Progenitor cell of endocrine pancreas (in vitro differentiated cells): ENCODE results near the gene EHD3. TPM values are rescaled to one million over a fixed set of nuclear protein-coding genes. Genes with fewer than 3 reads are reported as not detected.

Experiments
- DNase-seq: peaks from one replicate; pipeline ENCODE4 v3.0.0; 2021; ENCODE audit warnings: low spot score; ENCODE audit not compliant: unreplicated experiment
- H3K27ac Mint-ChIP-seq: 2 replicates; pipeline ENCODE4 v1.8.0; 2021; ENCODE audit warnings: mild to moderate bottlenecking, moderate library complexity, mixed read lengths
- H3K27me3 Mint-ChIP-seq: 2 replicates; pipeline ENCODE4 v1.8.0; 2021; ENCODE audit warnings: mixed read lengths
- H3K36me3 Mint-ChIP-seq: 2 replicates; pipeline ENCODE4 v1.8.0; 2022; ENCODE audit warnings: mixed read lengths; ENCODE audit not compliant: insufficient read depth
- H3K4me1 Mint-ChIP-seq: 2 replicates; pipeline ENCODE4 v1.8.0; 2021; ENCODE audit warnings: low read depth, mixed read lengths
- H3K4me3 Mint-ChIP-seq: 2 replicates; pipeline ENCODE4 v1.8.0; 2021; ENCODE audit warnings: low read depth, mild to moderate bottlenecking, moderate library complexity, mixed read lengths
- H3K9me3 Mint-ChIP-seq: 2 replicates; pipeline ENCODE4 v1.8.0; 2021; ENCODE audit warnings: low read depth, mixed read lengths
- total RNA-seq: library from RNA; stranded (reverse); gene quantifications from 2 replicates; pipeline ENCODE4 v1.2.1, GENCODE V29; 2021
- TF ChIP-seq, protein P1 (sequence below): fragments of 200-600 bp; sonication (generic); IDR thresholded peaks from one replicate; pipeline ENCODE4 v1.5.0; 2021; ENCODE audit warnings: antibody characterized with exemption, mild to moderate bottlenecking; ENCODE audit not compliant: unreplicated experiment

EHD3 gene
- total RNA-seq, 1 donor from 2014 or later: 7.0 TPM

DNA sequence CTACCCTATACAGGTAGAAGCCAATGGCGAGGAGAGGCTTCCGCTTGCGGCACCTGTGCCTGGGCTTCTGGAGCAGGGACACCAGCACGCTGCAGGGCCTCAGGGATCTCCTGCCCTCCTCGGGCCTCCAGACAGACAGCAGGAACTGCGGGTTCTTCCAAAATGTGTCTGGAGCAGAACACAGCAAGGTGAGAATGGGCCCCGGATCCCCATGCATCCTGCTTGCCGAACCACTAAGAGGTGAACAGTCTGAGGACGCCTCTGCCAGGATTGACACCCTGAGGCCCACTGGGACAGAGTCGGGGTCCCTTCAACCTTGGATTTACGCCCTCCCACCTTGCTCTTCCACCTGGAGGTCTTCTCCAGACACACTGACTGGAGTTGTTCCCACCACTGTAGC, 42.0 kb upstream of the EHD3 start:
- H3K4me1 Mint-ChIP-seq: no peaks in the 10 kb centered on the region
- H3K4me3 Mint-ChIP-seq: no peak overlapping the region
- DNase-seq: no peak
- H3K27me3 Mint-ChIP-seq: peaks cover 7% of the 10 kb centered on the region
- TF ChIP-seq, protein P1, sequence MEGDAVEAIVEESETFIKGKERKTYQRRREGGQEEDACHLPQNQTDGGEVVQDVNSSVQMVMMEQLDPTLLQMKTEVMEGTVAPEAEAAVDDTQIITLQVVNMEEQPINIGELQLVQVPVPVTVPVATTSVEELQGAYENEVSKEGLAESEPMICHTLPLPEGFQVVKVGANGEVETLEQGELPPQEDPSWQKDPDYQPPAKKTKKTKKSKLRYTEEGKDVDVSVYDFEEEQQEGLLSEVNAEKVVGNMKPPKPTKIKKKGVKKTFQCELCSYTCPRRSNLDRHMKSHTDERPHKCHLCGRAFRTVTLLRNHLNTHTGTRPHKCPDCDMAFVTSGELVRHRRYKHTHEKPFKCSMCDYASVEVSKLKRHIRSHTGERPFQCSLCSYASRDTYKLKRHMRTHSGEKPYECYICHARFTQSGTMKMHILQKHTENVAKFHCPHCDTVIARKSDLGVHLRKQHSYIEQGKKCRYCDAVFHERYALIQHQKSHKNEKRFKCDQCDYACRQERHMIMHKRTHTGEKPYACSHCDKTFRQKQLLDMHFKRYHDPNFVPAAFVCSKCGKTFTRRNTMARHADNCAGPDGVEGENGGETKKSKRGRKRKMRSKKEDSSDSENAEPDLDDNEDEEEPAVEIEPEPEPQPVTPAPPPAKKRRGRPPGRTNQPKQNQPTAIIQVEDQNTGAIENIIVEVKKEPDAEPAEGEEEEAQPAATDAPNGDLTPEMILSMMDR: no peak
- H3K9me3 Mint-ChIP-seq: no peaks in the 10 kb centered on the region
- no peak overlapping the region for H3K27ac Mint-ChIP-seq
- no peaks in the 10 kb centered on the region for H3K36me3 Mint-ChIP-seq

DNA sequence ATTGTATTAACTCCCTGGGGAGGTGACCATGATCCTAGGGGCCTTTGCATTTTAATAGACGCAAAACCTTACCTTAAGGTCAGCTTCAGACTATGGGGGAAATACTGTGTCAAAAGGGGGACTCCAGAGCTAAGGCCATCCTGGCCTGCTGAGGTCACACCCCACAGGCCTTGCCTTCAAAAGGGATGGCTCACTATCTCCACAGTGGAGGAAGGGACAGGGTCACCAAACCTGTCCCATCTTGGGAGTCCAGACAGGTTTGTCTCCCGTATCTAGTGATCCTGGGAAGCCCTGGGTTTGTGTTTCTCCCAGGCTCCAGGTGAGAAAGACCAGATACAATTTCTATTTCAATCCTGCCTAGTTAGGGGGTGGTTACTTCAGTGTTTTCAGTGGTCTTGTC, 41.6 kb upstream of the EHD3 start:
- no peaks in the 10 kb centered on the region for H3K36me3 Mint-ChIP-seq
- H3K9me3 Mint-ChIP-seq: no peaks in the 10 kb centered on the region
- peaks cover 5% of the 10 kb centered on the region for H3K27me3 Mint-ChIP-seq
- H3K4me1 Mint-ChIP-seq: peaks cover 4% of the 10 kb centered on the region
- H3K4me3 Mint-ChIP-seq: no peak overlapping the region
- H3K27ac Mint-ChIP-seq: no peak overlapping the region
- TF ChIP-seq, protein P1: no peak
- DNase-seq: no peak

DNA sequence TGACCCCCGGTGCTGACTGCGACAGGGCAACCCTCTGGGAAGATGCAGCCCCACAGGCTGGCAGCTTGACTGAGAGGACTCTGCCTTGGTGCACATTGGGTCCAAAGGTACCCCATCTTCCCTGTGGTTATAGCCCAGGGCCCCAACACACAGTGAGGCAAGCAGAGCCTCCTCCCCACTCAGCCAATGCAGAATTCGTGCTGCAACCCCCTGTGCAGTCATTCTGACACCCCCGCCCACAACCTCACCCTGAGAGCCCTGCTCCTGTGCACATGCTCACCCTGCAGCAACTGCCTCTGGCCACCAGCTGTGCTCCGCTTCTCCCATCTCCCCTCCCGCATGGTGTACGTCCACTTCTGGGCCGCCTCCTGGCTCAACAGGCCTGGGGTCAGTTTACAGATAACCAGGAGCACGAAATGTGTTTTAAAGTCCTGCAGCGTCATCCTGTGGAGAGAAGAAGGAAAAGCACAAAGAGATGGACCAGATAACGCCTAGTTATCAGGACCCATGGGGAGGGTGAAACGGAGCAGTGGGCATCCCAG, 41.0 kb upstream of the EHD3 start:
- Mint-ChIP-seq H3K27me3 (peaks cover 5% of the 10 kb centered on the region), H3K4me3 (no peak overlapping the region), H3K4me1 (peaks cover 8% of the 10 kb centered on the region), H3K27ac (peak overlapping the region; percentile 25), H3K36me3 (no peaks in the 10 kb centered on the region), H3K9me3 (no peaks in the 10 kb centered on the region)
- TF ChIP-seq, protein P1: no peak
- no peak for DNase-seq

DNA sequence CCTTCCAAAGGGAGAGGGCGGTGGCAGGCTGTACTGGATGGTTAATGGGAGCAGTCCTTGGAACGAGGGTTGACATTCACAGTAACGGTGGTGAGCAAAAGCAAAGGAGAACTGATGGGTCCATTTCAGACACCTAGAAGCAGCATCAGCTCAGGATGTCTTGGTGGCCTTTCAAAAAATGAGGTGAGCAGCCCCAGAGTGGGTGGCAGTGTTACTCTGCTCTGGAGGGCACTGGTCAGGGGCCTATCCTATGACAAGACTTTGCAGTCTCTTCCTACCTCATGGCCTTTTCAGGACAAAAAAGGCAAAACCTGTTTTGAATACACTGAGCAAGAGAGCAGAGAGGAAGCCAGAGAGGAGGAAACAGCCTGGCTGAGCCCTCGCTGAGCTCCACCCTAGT, 40.1 kb upstream of the EHD3 start:
- Mint-ChIP-seq H3K36me3 (no peaks in the 10 kb centered on the region), H3K27ac (no peak overlapping the region), H3K4me1 (peaks cover 14% of the 10 kb centered on the region), H3K27me3 (peaks cover 5% of the 10 kb centered on the region), H3K4me3 (no peak overlapping the region), H3K9me3 (peaks cover 2% of the 10 kb centered on the region)
- TF ChIP-seq, protein P1: no peak
- no peak for DNase-seq

DNA sequence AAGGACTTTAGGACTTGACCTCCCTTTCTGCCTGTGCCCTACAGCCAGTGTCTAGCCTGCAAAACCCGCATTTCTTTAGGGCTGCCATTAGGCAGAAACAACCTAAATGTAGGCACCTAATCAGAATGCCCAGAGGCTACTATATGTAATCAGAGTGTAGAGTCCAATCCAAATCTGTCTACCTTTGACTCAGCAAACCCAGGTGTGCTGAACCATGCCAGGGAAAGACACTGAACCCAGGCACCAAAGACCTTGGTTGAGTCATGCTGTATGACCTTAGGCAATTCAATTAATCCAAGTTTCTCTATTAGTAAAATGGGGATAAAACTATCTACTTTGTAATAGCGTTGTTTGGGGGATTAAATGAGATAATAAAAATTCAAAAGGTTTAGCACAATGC, 37.3 kb upstream of the EHD3 start:
- H3K4me1 Mint-ChIP-seq: peaks cover 14% of the 10 kb centered on the region
- H3K36me3 Mint-ChIP-seq: no peaks in the 10 kb centered on the region
- peaks cover 5% of the 10 kb centered on the region for H3K9me3 Mint-ChIP-seq
- no peak overlapping the region for H3K27ac Mint-ChIP-seq
- no peak overlapping the region for H3K4me3 Mint-ChIP-seq
- H3K27me3 Mint-ChIP-seq: peaks cover 3% of the 10 kb centered on the region
- TF ChIP-seq, protein P1: no peak
- no peak for DNase-seq
